Motor neuron (in vitro differentiated cells): ENCODE measurements around the gene GTF2F2. TPM values are rescaled to one million over a fixed set of nuclear protein-coding genes. Genes with fewer than 3 reads are reported as not detected.

Experiments used
- ATAC-seq, 8 experiments: fragments of 200-7000 bp; cut with Tn5 transposase; replicated peaks in 6 of 8; 2 replicates each; pipeline ENCODE4 v1.8.0; 2021; ENCODE audit warnings: mild to moderate bottlenecking in 8 of 8, moderate library complexity in 8 of 8
- H3K27ac ChIP-seq, 2 donors: fragments of 250-450 bp; sonication (Bioruptor Pico); 2 replicates each; pipeline ENCODE4 v1.9.0; 2021; ENCODE audit warnings: antibody characterized with exemption in 2 of 2, mild to moderate bottlenecking in 2 of 2, moderate library complexity in 1 of 2
- H3K4me1 ChIP-seq, 2 donors: fragments of 250-450 bp; sonication (Bioruptor Pico); replicated peaks in 1 of 2; 2 replicates each; pipeline ENCODE4 v1.6.1; 2021; ENCODE audit warnings: antibody characterized with exemption in 2 of 2, mild to moderate bottlenecking in 2 of 2, moderate library complexity in 1 of 2
- H3K4me3 ChIP-seq, 5 donors: fragments of 250-450 bp; sonication (Bioruptor Pico); 2 replicates each; pipeline ENCODE4 v1.9.0; 2021; ENCODE audit warnings: antibody characterized with exemption in 5 of 5, mild to moderate bottlenecking in 5 of 5, moderate library complexity in 4 of 5
- WGBS, 10 experiments: fragments of 450-650 bp; shearing (Covaris generic); methylation state at CpG; one replicate each; pipeline ENCODE4 v1.0.0; 2022; 5-methylcytosine and 5-hydroxymethylcytosine counted together
- in situ Hi-C, 9 experiments: fragments of 400-800 bp; cut with MboI; loops; one replicate each; pipeline ENCODE4 v1.15.0; 2021; ENCODE audit warnings: low sequenced_read_pairs in 9 of 9, low pct_unique_long_range_greater_than_20kb in 2 of 9; ENCODE audit not compliant: unreplicated experiment in 9 of 9
- total RNA-seq, 8 experiments: library from RNA; unstranded; fragments of 300-600 nt; gene quantifications; 2 replicates each; pipeline versions ENCODE4 v1.2.3 to v1.2.4, GENCODE V29; 2022

The GTF2F2 gene
- total RNA-seq, 8 experiments from 2014 or later: 22.9 to 39.7 (median 33.4) TPM

GRCh38 chr13:45195421-45195820 is 75.1 kb downstream of the GTF2F2 start:
- WGBS, 10 experiments: 60 to 100% (median 90%) methylated on average over 1 of the region's 1 CpG
- peaks cover 0 to 3% of the 10 kb centered on the region in 2 donors for H3K4me1 ChIP-seq
- no peak overlapping the region for H3K27ac ChIP-seq
- no peak for ATAC-seq
- in situ Hi-C loops: loop anchor here in 1 of 9 experiments (25.0 kb wide), 1 partner anchor 92 kb away; no protein-coding TSS in a partner anchor
- no peak overlapping the region for H3K4me3 ChIP-seq

- Histone ChIP-seq H3K4me3 (no peak overlapping the region), H3K27ac (no peak overlapping the region), H3K4me1 (peaks cover 0 to 3% of the 10 kb centered on the region in 2 donors)
- in situ Hi-C loops: loop anchor here in 1 of 9 experiments (25.0 kb wide), 1 partner anchor 91 kb away; no protein-coding TSS in a partner anchor
- WGBS, 10 experiments: 70 to 100% (median 93%) methylated on average over 2 to 3 of the region's 3 CpGs
- no peak for ATAC-seq
These were observed 75.8 kb downstream of the GTF2F2 start for GRCh38 chr13:45196096-45196495.

- H3K27ac ChIP-seq: no peak overlapping the region
- in situ Hi-C loops: loop anchor here in 1 of 9 experiments (25.0 kb wide), 1 partner anchor 91 kb away; no protein-coding TSS in a partner anchor
These were observed 76.3 kb downstream of the GTF2F2 start for GRCh38 chr13:45196622-45197021.

GRCh38 chr13:45198041-45198440 is 77.7 kb downstream of the GTF2F2 start:
- peaks cover 0 to 3% of the 10 kb centered on the region in 2 donors for H3K4me1 ChIP-seq
- no peak overlapping the region for H3K4me3 ChIP-seq
- ATAC-seq: peak in 1 of 8 experiments; percentile 24
- WGBS, 10 experiments: 67 to 100% (median 83%) methylated on average over 1 to 2 of the region's 2 CpGs; no CpG with 5 or more reads in 3 of the 10 experiments
- H3K27ac ChIP-seq: no peak overlapping the region
- in situ Hi-C loops: loop anchor here in 1 of 9 experiments (25.0 kb wide), 1 partner anchor 89 kb away; no protein-coding TSS in a partner anchor

More at GRCh38 chr13:45196622-45197021, 76.3 kb downstream of the GTF2F2 start:
- no peak overlapping the region for H3K4me3 ChIP-seq
- ATAC-seq: no peak
- peaks cover 0 to 3% of the 10 kb centered on the region in 2 donors for H3K4me1 ChIP-seq
- 0 to 86% (median 40%) methylated on average over 1 of the region's 1 CpG; no CpG with 5 or more reads in 4 of the 10 experiments for WGBS, 10 experiments

- WGBS, 10 experiments: 88 to 100% (median 98%) methylated on average over 1 to 3 of the region's 3 CpGs; no CpG with 5 or more reads in 2 of the 10 experiments
These were observed 78.6 kb downstream of the GTF2F2 start for GRCh38 chr13:45198924-45199323.

GRCh38 chr13:45199711-45200110 is 79.4 kb downstream of the GTF2F2 start:
- no peak overlapping the region for H3K4me3 ChIP-seq
- no peaks in the 10 kb centered on the region for H3K4me1 ChIP-seq
- in situ Hi-C loops: loop anchor here in 1 of 9 experiments (25.0 kb wide), 1 partner anchor 88 kb away; no protein-coding TSS in a partner anchor
- H3K27ac ChIP-seq: no peak overlapping the region
- 74 to 100% (median 93%) methylated on average over 1 to 4 of the region's 4 CpGs for WGBS, 10 experiments
- no peak for ATAC-seq

More at GRCh38 chr13:45198924-45199323, 78.6 kb downstream of the GTF2F2 start:
- ATAC-seq: no peak
- H3K4me1 ChIP-seq: peaks cover 0 to 3% of the 10 kb centered on the region in 2 donors
- H3K4me3 ChIP-seq: no peak overlapping the region
- in situ Hi-C loops: loop anchor here in 1 of 9 experiments (25.0 kb wide), 1 partner anchor 88 kb away; no protein-coding TSS in a partner anchor
- H3K27ac ChIP-seq: no peak overlapping the region

GRCh38 chr13:45200701-45201232 is 80.5 kb downstream of the GTF2F2 start, which contains the start of gene KCTD4:
Gene KCTD4, minus strand, starts transcription at chr13:45201045. Its CDS starts 6,478 bp downstream, at chr13:45194567.
- no peak within 1 kb of the TSS for H3K4me3 ChIP-seq
- peak in 3 of 8 experiments; percentile 36 to 63 (median 51) for ATAC-seq
- in situ Hi-C loops: no loop called here
- 75 to 92% (median 90%) methylated on average over 1 to 2 of the region's 2 CpGs; no CpG with 5 or more reads in 6 of the 10 experiments for WGBS, 10 experiments
- H3K27ac ChIP-seq: no peak within 1 kb of the TSS
- no peaks in the 10 kb centered on the region for H3K4me1 ChIP-seq

- no peak overlapping the region for H3K27ac ChIP-seq
- 87 to 100% (median 100%) methylated on average over 2 to 5 of the region's 5 CpGs; no CpG with 5 or more reads in 5 of the 10 experiments for WGBS, 10 experiments
- in situ Hi-C loops: no loop called here
- H3K4me1 ChIP-seq: no peaks in the 10 kb centered on the region
- no peak overlapping the region for H3K4me3 ChIP-seq
- no peak for ATAC-seq
These were observed 84.8 kb downstream of the GTF2F2 start for GRCh38 chr13:45205124-45205523.

GRCh38 chr13:45206340-45206739 is 86.0 kb downstream of the GTF2F2 start:
- ATAC-seq: peak in 6 of 8 experiments; percentile 32 to 96 (median 75)
- no peak overlapping the region for H3K27ac ChIP-seq
- H3K4me3 ChIP-seq: no peak overlapping the region

GRCh38 chr13:45207319-45207718 is 87.0 kb downstream of the GTF2F2 start:
- no peaks in the 10 kb centered on the region for H3K4me1 ChIP-seq
- H3K27ac ChIP-seq: no peak overlapping the region
- H3K4me3 ChIP-seq: no peak overlapping the region
- 91 to 100% (median 100%) methylated on average over 1 to 4 of the region's 4 CpGs; no CpG with 5 or more reads in 2 of the 10 experiments for WGBS, 10 experiments
- in situ Hi-C loops: no loop called here
- ATAC-seq: no peak

More at GRCh38 chr13:45206340-45206739, 86.0 kb downstream of the GTF2F2 start:
- in situ Hi-C loops: no loop called here
- H3K4me1 ChIP-seq: no peaks in the 10 kb centered on the region

GRCh38 chr13:45208132-45208531 is 87.8 kb downstream of the GTF2F2 start:
- no peak overlapping the region for H3K27ac ChIP-seq
- H3K4me3 ChIP-seq: no peak overlapping the region
- no peak for ATAC-seq
- no peaks in the 10 kb centered on the region for H3K4me1 ChIP-seq
- in situ Hi-C loops: no loop called here
- WGBS, 10 experiments: 61 to 100% (median 83%) methylated on average over 1 to 2 of the region's 2 CpGs; no CpG with 5 or more reads in 1 of the 10 experiments

- Histone ChIP-seq H3K4me1 (no peaks in the 10 kb centered on the region), H3K4me3 (no peak overlapping the region), H3K27ac (no peak overlapping the region)
- in situ Hi-C loops: no loop called here
- no peak for ATAC-seq
These were observed 88.9 kb downstream of the GTF2F2 start for GRCh38 chr13:45209229-45209628.

GRCh38 chr13:45215392-45216077 is 95.2 kb downstream of the GTF2F2 start:
- ATAC-seq: no peak
- in situ Hi-C loops: no loop called here
- 60 to 97% (median 94%) methylated on average over 1 to 6 of the region's 9 CpGs; no CpG with 5 or more reads in 1 of the 10 experiments for WGBS, 10 experiments

More at GRCh38 chr13:45215392-45216077, 95.2 kb downstream of the GTF2F2 start:
- Histone ChIP-seq H3K27ac (no peak overlapping the region), H3K4me3 (no peak overlapping the region), H3K4me1 (peaks cover 0 to 5% of the 10 kb centered on the region in 2 donors)
